ENCODE data around the gene KATNB1. TPM values are rescaled to one million over a fixed set of nuclear protein-coding genes. Genes with fewer than 3 reads are reported as not detected.
"Not testable (repeated sequence)": the region's sequence is repeated elsewhere in the genome, so short reads cannot be mapped to it uniquely, and the experiment has no call there.

Gene KATNB1
- total and polyA plus RNA-seq, 7 experiments from 2014 or later, result 20.4 to 32.9 (median 26.0) TPM

GRCh38 chr16:57781349-57781740, 45.8 kb downstream of the KATNB1 start:
- Mint-ChIP-seq H3K4me3 (no peak overlapping the region), H3K9me3 (no peaks in the 10 kb centered on the region), H3K36me3 (no peaks in the 10 kb centered on the region), H3K27ac (no peak overlapping the region), H3K27me3 (peaks cover 0 to 3% (median 0%) of the 10 kb centered on the region in 5 donors), H3K4me1 (no peaks in the 10 kb centered on the region)
- ATAC-seq (no peak), DNase-seq (no peak)
- intact Hi-C loops (cut with micrococcal nuclease), result no loop called here
- Histone ChIP-seq H3K4me3 (ENCODE audit: low read length) (no peak overlapping the region), H3K27me3 (ENCODE audit: control insufficient read depth in 2 of 2, insufficient read depth in 2 of 2, low read length in 2 of 2) (no peaks in the 10 kb centered on the region), H3K4me1 (ENCODE audit: control insufficient read depth in 2 of 2, insufficient read depth in 2 of 2, low read length in 2 of 2) (no peaks in the 10 kb centered on the region), H3K9me3 (ENCODE audit: control insufficient read depth in 2 of 3, low read length in 3 of 3) (no peaks in the 10 kb centered on the region), H3K36me3 (ENCODE audit: control insufficient read depth in 2 of 3, insufficient read depth in 3 of 3, low read length in 3 of 3) (no peaks in the 10 kb centered on the region), H3K27ac (ENCODE audit: low read depth, low read length) (no peak overlapping the region)
- ChIA-PET CTCF (no interaction called here), POLR2A (no interaction called here)

- H3K27me3 ChIP-seq (ENCODE audit: control insufficient read depth in 2 of 2, insufficient read depth in 2 of 2, low read length in 2 of 2), result no peaks in the 10 kb centered on the region
- no peak overlapping the region for H3K27ac Mint-ChIP-seq
- H3K9me3 ChIP-seq (ENCODE audit: control insufficient read depth in 2 of 3, low read length in 3 of 3), result no peaks in the 10 kb centered on the region
- no peaks in the 10 kb centered on the region for H3K4me1 ChIP-seq (ENCODE audit: control insufficient read depth in 2 of 2, insufficient read depth in 2 of 2, low read length in 2 of 2)
- H3K4me1 Mint-ChIP-seq, result no peaks in the 10 kb centered on the region
- CTCF ChIA-PET, result interaction anchor here (0.5 kb wide), 1 partner anchor 108 kb away, joined by 5 read pairs; no protein-coding TSS in a partner anchor
- intact Hi-C loops (cut with micrococcal nuclease), result no loop called here
- POLR2A ChIA-PET, result no interaction called here
- no peaks in the 10 kb centered on the region for H3K36me3 ChIP-seq (ENCODE audit: control insufficient read depth in 2 of 3, insufficient read depth in 3 of 3, low read length in 3 of 3)
- peaks cover 0 to under 1% (median 0%) of the 10 kb centered on the region in 11 donors for H3K9me3 Mint-ChIP-seq
- ATAC-seq, result no peak
- no peak overlapping the region for H3K4me3 ChIP-seq (ENCODE audit: low read length)
- no peak overlapping the region for H3K4me3 Mint-ChIP-seq
- H3K27me3 Mint-ChIP-seq, result no peaks in the 10 kb centered on the region
- no peak overlapping the region for H3K27ac ChIP-seq (ENCODE audit: low read depth, low read length)
- H3K36me3 Mint-ChIP-seq, result no peaks in the 10 kb centered on the region
- no peak for DNase-seq
These were observed 46.4 kb downstream of the KATNB1 start for GRCh38 chr16:57781741-57782606.

- H3K4me1 ChIP-seq (ENCODE audit: control insufficient read depth in 2 of 2, insufficient read depth in 2 of 2, low read length in 2 of 2); H3K4me1 Mint-ChIP-seq; H3K27ac ChIP-seq (ENCODE audit: low read depth, low read length); H3K27me3 ChIP-seq (ENCODE audit: control insufficient read depth in 2 of 2, insufficient read depth in 2 of 2, low read length in 2 of 2); H3K36me3 Mint-ChIP-seq; POLR2A ChIA-PET; H3K4me3 Mint-ChIP-seq; H3K4me3 ChIP-seq (ENCODE audit: low read length); intact Hi-C loops (cut with micrococcal nuclease); H3K27ac Mint-ChIP-seq; H3K27me3 Mint-ChIP-seq; DNase-seq; H3K9me3 ChIP-seq (ENCODE audit: control insufficient read depth in 2 of 3, low read length in 3 of 3); H3K9me3 Mint-ChIP-seq; ATAC-seq; H3K36me3 ChIP-seq (ENCODE audit: control insufficient read depth in 2 of 3, insufficient read depth in 3 of 3, low read length in 3 of 3): not testable (repeated sequence)
- CTCF ChIA-PET, result interaction anchor here (0.5 kb wide), 1 partner anchor 108 kb away, joined by 5 read pairs; no protein-coding TSS in a partner anchor
These were observed 47.1 kb downstream of the KATNB1 start for GRCh38 chr16:57782607-57783055.

- DNase-seq, result no peak
- CTCF ChIA-PET, result no interaction called here
- Mint-ChIP-seq H3K9me3 (peaks cover 0 to 1% (median 0%) of the 10 kb centered on the region in 11 donors), H3K4me3 (no peak overlapping the region), H3K36me3 (no peaks in the 10 kb centered on the region), H3K27ac (no peak overlapping the region), H3K4me1 (no peaks in the 10 kb centered on the region), H3K27me3 (no peaks in the 10 kb centered on the region)
- Histone ChIP-seq H3K27ac (ENCODE audit: low read depth, low read length) (no peak overlapping the region), H3K4me1 (ENCODE audit: control insufficient read depth in 2 of 2, insufficient read depth in 2 of 2, low read length in 2 of 2) (no peaks in the 10 kb centered on the region), H3K4me3 (ENCODE audit: low read length) (no peak overlapping the region), H3K27me3 (ENCODE audit: control insufficient read depth in 2 of 2, insufficient read depth in 2 of 2, low read length in 2 of 2) (no peaks in the 10 kb centered on the region), H3K36me3 (ENCODE audit: control insufficient read depth in 2 of 3, insufficient read depth in 3 of 3, low read length in 3 of 3) (no peaks in the 10 kb centered on the region), H3K9me3 (ENCODE audit: control insufficient read depth in 2 of 3, low read length in 3 of 3) (no peaks in the 10 kb centered on the region)
- no peak for ATAC-seq
- intact Hi-C loops (cut with micrococcal nuclease), result no loop called here
- POLR2A ChIA-PET, result no interaction called here
These were observed 47.5 kb downstream of the KATNB1 start for GRCh38 chr16:57783116-57783515.

- no peaks in the 10 kb centered on the region for H3K4me1 Mint-ChIP-seq
- Histone ChIP-seq H3K36me3 (ENCODE audit: control insufficient read depth in 2 of 3, insufficient read depth in 3 of 3, low read length in 3 of 3) (no peaks in the 10 kb centered on the region), H3K27ac (ENCODE audit: low read depth, low read length) (no peak overlapping the region), H3K4me1 (ENCODE audit: control insufficient read depth in 2 of 2, insufficient read depth in 2 of 2, low read length in 2 of 2) (no peaks in the 10 kb centered on the region), H3K27me3 (ENCODE audit: control insufficient read depth in 2 of 2, insufficient read depth in 2 of 2, low read length in 2 of 2) (no peaks in the 10 kb centered on the region), H3K9me3 (ENCODE audit: control insufficient read depth in 2 of 3, low read length in 3 of 3) (no peaks in the 10 kb centered on the region), H3K4me3 (ENCODE audit: low read length) (no peak overlapping the region)
- CTCF ChIA-PET, result no interaction called here
- POLR2A ChIA-PET, result no interaction called here
- H3K36me3 Mint-ChIP-seq, result no peaks in the 10 kb centered on the region
- no peak overlapping the region for H3K27ac Mint-ChIP-seq
- DNase-seq (no peak), ATAC-seq (no peak)
- no peaks in the 10 kb centered on the region for H3K27me3 Mint-ChIP-seq
- intact Hi-C loops (cut with micrococcal nuclease), result no loop called here
- peaks cover 0 to 1% (median 0%) of the 10 kb centered on the region in 11 donors for H3K9me3 Mint-ChIP-seq
- H3K4me3 Mint-ChIP-seq, result no peak overlapping the region
These were observed 48.3 kb downstream of the KATNB1 start for GRCh38 chr16:57783883-57784282.

GRCh38 chr16:57784334-57784733, 48.8 kb downstream of the KATNB1 start:
- Histone ChIP-seq H3K4me1 (ENCODE audit: control insufficient read depth in 2 of 2, insufficient read depth in 2 of 2, low read length in 2 of 2) (no peaks in the 10 kb centered on the region), H3K4me3 (ENCODE audit: low read length) (no peak overlapping the region), H3K27ac (ENCODE audit: low read depth, low read length) (no peak overlapping the region), H3K36me3 (ENCODE audit: control insufficient read depth in 2 of 3, insufficient read depth in 3 of 3, low read length in 3 of 3) (no peaks in the 10 kb centered on the region), H3K9me3 (ENCODE audit: control insufficient read depth in 2 of 3, low read length in 3 of 3) (no peaks in the 10 kb centered on the region), H3K27me3 (ENCODE audit: control insufficient read depth in 2 of 2, insufficient read depth in 2 of 2, low read length in 2 of 2) (no peaks in the 10 kb centered on the region)
- CTCF ChIA-PET, result no interaction called here
- intact Hi-C loops (cut with micrococcal nuclease), result no loop called here
- peaks cover 0 to 1% (median 0%) of the 10 kb centered on the region in 11 donors for H3K9me3 Mint-ChIP-seq
- POLR2A ChIA-PET, result no interaction called here
- no peak overlapping the region for H3K27ac Mint-ChIP-seq
- H3K27me3 Mint-ChIP-seq, result no peaks in the 10 kb centered on the region
- DNase-seq, result no peak
- H3K4me3 Mint-ChIP-seq, result no peak overlapping the region
- no peak for ATAC-seq
- no peaks in the 10 kb centered on the region for H3K36me3 Mint-ChIP-seq
- no peaks in the 10 kb centered on the region for H3K4me1 Mint-ChIP-seq

GRCh38 chr16:57785385-57785784, 49.8 kb downstream of the KATNB1 start:
- Histone ChIP-seq H3K36me3 (ENCODE audit: control insufficient read depth in 2 of 3, insufficient read depth in 3 of 3, low read length in 3 of 3) (no peaks in the 10 kb centered on the region), H3K9me3 (ENCODE audit: control insufficient read depth in 2 of 3, low read length in 3 of 3) (no peaks in the 10 kb centered on the region), H3K4me3 (ENCODE audit: low read length) (no peak overlapping the region), H3K27ac (ENCODE audit: low read depth, low read length) (no peak overlapping the region), H3K27me3 (ENCODE audit: control insufficient read depth in 2 of 2, insufficient read depth in 2 of 2, low read length in 2 of 2) (no peaks in the 10 kb centered on the region), H3K4me1 (ENCODE audit: control insufficient read depth in 2 of 2, insufficient read depth in 2 of 2, low read length in 2 of 2) (no peaks in the 10 kb centered on the region)
- no peaks in the 10 kb centered on the region for H3K27me3 Mint-ChIP-seq
- H3K4me3 Mint-ChIP-seq, result no peak overlapping the region
- H3K27ac Mint-ChIP-seq, result no peak overlapping the region
- ATAC-seq (no peak), DNase-seq (no peak)
- intact Hi-C loops (cut with micrococcal nuclease), result no loop called here
- ChIA-PET CTCF (no interaction called here), POLR2A (no interaction called here)
- no peaks in the 10 kb centered on the region for H3K4me1 Mint-ChIP-seq
- H3K9me3 Mint-ChIP-seq, result peaks cover 0 to 1% (median 0%) of the 10 kb centered on the region in 11 donors
- H3K36me3 Mint-ChIP-seq, result no peaks in the 10 kb centered on the region

All from naive thymus-derived CD4-positive, alpha-beta T cell (primary cell).